IPS DF 19.7 (cell line): ENCODE measurements around the gene MAP2K5.

ENCODE experiments used
- DNase-seq: peaks from one replicate; pipeline ENCODE4 v3.0.0-alpha.2; 2013; ENCODE audit warnings: low read depth, low spot score

Gene MAP2K5

GRCh38 chr15:67805008-67805665, 262.6 kb downstream of the MAP2K5 start:
- DNase-seq, result no peak

DNA sequence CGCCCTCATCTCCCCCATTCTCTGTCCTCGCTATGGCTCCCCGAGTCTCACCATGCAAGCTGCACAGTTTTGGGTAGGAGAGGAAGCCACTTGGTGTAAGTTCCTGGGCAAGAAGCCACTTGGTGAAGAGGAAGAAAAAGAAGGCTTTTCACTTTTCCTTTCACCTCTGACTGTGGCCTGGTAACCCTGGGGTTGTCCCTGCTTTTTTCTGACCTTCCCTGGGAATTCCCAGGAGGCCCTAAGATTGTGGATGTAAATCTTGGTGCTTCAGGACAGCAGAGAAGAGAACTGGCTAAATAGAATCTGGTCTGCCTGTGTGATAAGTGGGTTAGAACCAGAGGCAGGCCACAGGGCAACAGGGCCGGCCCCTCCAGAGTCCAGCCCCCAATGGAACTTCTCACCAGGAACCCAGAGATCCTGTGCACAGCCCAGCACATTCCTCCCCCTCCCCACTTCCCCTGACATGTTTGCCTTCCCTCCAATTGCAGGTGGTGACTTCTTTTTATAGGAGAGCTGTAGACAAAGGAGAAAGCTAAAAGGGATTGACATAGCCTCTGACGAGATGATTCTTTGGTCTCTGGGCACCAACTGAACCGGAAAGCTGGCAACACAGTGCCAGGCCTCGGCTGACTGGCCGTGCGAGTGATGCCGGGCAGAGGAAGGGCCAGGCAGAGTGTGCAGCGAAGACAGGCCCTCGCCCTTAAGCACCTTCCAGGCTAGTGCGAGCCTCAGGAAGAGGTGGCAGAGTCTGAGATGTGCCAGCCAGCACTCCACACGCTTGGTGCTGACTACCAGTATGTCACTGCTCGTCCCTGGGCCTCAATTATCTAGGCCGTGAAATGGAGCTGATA, 263.4 kb downstream of the MAP2K5 start:
- no peak for DNase-seq

DNA sequence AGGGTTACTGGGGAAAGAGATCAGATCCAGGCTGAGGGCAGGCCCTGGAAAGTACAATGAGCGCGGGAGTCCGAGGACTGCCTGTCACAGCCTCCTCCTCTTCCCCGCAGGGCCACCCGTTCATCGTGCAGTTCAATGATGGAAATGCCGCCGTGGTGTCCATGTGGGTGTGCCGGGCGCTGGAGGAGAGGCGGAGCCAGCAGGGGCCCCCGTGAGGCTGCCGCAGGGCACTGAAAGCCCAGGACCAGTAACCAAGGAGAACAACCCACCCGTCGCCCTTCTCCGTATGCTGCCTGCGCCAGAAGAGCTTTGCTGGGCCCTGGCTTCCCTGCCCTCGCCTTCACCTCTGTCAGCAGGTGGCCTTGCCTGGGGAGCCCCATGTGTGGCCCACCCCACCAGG, 264.0 kb downstream of the MAP2K5 start:
- DNase-seq, result no peak

DNA sequence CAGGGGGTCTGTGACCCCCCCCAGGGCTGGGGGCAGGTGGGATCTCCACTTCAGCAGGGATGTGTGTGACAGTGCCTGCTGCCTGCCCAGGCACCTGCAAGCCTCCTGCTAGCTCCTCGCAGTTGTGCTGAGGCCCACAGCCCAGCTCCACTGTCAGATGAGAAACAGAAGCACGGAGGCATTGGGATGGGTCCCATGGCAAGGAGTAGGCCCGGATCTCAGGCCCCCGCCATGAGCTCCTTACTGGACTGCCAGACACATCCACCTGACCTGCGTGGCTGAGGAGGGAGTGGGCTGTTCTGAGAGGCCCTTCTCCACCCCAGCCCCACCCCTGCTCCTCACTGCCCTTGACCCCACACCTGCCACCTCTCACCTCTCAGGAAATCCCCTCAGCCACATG, 264.6 kb downstream of the MAP2K5 start:
- no peak for DNase-seq

- no peak for DNase-seq
Measured at GRCh38 chr15:67807836-67808235, 265.3 kb downstream of the MAP2K5 start.

DNA sequence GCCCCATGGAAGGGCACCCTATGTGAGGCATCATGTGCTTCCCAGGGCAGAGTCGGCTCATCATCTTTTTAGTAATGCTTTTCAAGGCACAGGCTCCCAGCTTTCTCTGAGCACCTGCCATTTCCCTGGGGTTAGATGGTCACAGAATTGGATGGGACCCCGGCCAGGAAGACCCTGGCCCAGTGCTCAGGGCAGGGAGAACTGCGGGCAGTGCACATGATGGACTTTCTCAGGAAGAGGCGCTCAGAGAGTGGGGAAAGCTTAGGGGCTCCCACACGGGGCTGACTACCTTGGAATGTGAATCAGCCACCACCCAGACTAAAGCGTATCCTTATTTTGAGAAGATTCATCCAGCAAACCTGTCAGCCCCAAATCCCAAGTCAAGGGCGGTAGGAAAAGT, 266.3 kb downstream of the MAP2K5 start:
- DNase-seq, result no peak

DNA sequence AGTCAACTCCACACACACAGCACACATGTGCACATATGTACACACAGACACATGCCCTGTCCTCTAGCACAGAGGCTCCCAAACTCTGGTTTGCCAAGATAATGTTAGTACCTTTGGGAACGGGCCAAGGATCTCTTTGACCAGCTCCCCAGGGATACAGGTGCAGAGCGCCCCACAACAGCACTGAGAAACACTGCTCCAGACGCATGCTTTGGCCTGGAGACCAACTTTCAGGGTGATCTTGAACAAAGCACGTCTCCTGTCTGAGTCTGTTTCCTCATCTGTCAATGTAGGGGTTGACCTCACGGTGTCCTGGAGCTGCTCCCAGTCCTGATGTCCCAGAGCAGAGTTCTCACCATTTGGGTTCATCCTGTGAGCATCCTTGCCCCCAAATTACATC, 266.9 kb downstream of the MAP2K5 start:
- DNase-seq, result no peak

DNA sequence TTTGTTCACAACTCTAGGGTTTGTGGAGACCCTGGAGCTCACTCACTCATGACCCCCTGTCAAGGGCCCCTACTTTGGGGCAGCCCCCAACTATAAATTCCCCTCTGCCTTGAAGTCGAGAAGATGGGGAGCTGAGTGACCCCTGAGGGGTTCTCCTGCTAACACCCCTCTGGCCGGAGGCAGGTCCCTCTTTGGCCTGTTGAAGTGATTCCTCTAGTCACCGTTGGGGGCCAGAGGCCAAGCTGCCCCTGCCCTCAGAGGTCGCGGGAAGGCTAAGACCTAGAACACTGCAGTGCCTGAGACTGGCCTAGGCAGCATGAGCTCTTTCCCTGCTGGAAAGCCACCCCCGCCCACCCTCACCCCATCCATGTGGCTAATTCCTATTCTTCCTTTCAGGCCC, 267.4 kb downstream of the MAP2K5 start:
- no peak for DNase-seq

DNA sequence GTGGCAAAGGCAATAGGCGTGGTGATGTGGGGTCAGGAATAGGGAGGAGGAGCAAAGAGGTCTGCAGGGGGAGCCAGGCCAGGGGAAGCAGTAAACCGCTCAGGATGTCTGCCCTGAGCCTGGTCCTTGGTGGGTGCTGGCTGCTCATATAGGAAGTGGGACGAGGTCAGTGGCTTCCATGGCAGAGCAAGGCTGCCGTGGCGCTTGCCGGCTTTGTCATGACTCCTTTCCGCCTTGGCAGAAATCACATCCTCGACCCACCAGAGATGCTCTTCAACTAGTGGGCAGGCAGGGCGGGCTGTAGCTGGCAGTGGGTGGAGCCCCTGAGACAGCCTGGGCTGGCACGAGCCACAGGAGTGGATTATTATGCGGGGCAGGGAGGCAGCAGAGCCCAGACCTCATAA, 269.7 kb downstream of the MAP2K5 start:
- no peak for DNase-seq

- no peak for DNase-seq
Measured at GRCh38 chr15:67813104-67813634, 270.7 kb downstream of the MAP2K5 start.

DNA sequence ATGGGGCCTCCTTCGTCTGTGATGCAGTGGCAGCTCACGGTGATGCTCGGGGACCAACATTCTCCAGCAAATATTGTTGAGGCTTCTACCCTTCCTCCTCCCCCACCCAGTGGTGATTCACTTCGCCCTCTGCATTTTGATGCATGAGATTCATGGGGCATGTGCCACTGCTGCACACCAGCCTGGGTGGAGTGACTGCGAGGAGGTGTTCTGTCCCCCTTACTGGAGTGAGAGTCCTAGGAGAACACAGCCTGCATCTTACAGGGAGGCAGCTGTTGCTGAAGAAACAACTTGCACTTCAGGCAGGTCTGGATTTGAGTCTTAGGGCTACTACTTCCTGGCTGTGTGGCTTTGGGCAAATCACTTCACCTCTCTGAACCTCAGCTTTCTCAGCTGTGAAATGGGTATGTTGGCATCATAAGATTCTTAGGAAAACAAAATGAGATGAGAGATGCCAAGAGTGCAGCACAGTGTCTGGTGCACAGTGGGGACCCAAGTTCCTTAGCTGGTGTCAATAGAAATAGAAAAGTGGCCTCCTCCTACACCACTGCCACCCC, 272.6 kb downstream of the MAP2K5 start:
- DNase-seq, result no peak

- no peak for DNase-seq
Measured at GRCh38 chr15:67816668-67817067, 274.2 kb downstream of the MAP2K5 start.

DNA sequence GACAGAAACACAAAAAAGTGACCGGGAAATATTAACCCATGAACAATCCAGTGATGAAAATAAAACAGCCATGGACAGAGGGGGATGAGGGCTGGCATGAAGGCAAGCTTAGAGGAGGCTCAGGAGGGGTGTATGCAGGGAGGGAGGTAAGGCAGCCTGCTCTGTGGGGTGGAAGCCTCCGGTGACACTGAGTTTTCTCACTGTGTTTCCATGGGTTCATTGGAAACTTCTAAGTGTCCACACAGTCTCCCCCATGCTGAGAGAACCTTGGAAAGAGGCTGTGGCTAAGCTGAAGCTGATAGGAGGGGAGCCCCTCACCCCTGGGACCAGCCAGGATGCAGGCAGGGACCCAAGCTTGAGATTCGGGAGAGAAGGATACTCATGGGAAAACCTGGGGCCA, 276.0 kb downstream of the MAP2K5 start:
- no peak for DNase-seq

DNA sequence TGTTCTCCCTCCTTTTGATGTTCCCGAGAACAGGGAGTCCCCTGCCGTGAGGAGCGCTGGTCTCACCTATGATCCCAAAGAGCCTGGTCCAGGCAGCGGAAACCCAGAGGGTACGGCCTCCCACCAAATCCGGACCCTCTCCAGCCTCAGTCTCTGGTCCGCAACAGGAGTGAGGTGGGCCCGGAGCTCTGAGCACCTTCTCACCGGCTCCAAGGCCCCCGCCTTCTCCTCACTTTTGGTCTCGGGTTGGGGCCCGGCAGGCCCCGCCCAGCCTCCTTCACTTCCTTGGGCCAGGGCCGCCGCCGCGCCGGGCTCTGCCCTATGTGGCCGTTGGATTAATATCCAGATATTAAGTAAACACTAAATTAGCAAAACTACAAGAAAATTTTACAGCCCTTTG, 277.1 kb downstream of the MAP2K5 start:
- no peak for DNase-seq

- DNase-seq, result no peak
Measured at GRCh38 chr15:67820122-67820991, 277.9 kb downstream of the MAP2K5 start.

GRCh38 chr15:67820992-67821783, 278.7 kb downstream of the MAP2K5 start:
- DNase-seq, result no peak

DNA sequence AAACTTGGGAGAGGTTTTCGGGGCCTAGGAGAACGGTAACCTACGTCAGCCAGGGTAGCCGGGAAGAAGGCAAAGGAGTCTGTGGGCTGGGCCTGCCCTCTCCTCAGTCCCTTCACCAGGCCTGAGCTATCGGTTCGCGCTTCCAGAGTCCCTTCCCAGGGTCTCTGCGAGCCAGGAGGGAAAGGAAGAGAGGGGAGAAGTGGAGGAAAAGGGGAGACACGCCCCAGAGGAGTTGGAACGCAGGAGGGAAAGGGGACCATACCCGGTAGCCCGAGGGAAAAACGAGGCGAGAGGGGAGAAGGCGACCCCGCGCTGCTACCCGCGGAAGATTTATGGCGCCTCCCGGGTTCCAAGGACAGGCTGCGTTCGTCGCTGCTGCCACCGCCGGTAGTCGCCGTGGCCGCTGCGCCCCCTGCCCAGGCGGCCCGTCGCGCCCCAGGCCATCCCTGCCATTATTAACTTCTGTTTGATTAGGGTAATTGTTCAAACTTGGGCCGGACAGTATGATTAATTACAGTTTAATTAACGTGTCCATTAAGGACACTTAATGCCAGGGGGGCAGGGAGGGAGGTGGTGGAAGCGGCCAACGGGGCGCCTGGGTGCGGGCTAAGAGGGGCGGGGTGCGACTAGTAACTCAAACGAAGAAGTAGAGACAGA, 279.4 kb downstream of the MAP2K5 start:
- DNase-seq, result no peak

- DNase-seq, result no peak
Measured at GRCh38 chr15:67822537-67823313, 280.2 kb downstream of the MAP2K5 start.
